HEK293 (cell line): Measurements from ENCODE around the gene TADA2B.

ENCODE experiments used
- KLF1 ChIP-seq: fragments of 450-650 bp; formaldehyde crosslinking; IDR thresholded peaks from 2 replicates; pipeline ENCODE4 v1.5.1; 2016; ENCODE audit warnings: missing biosample characterization, missing genetic modification characterization
- REST ChIP-seq: fragments of 450-650 bp; formaldehyde crosslinking; IDR thresholded peaks from 2 replicates; pipeline ENCODE4 v1.5.1; 2016; ENCODE audit warnings: missing biosample characterization, missing genetic modification characterization
- SALL2 ChIP-seq: fragments of 450-650 bp; formaldehyde crosslinking; IDR thresholded peaks from 2 replicates; pipeline ENCODE4 v1.5.0; 2017; ENCODE audit warnings: missing biosample characterization, mild to moderate bottlenecking, missing genetic modification characterization, borderline replicate concordance
- TRIM28 ChIP-seq: IDR thresholded peaks from 2 replicates; pipeline ENCODE4 v1.6.1; 2011; ENCODE audit warnings: low read length, control low read depth, borderline replicate concordance
- ZNF214 ChIP-seq: fragments of 450-650 bp; formaldehyde crosslinking; IDR thresholded peaks from 2 replicates; pipeline ENCODE4 v1.5.1; 2017; ENCODE audit warnings: missing biosample characterization, mild to moderate bottlenecking, missing genetic modification characterization, borderline replicate concordance
- ZNF292 ChIP-seq: fragments of 450-650 bp; formaldehyde crosslinking; IDR thresholded peaks from 2 replicates; pipeline ENCODE4 v1.5.1; 2016; ENCODE audit warnings: low read depth, missing biosample characterization, missing genetic modification characterization, borderline replicate concordance
- ZNF398 ChIP-seq: fragments of 450-650 bp; formaldehyde crosslinking; IDR thresholded peaks from 2 replicates; pipeline ENCODE4 v1.5.1; 2017; ENCODE audit warnings: missing biosample characterization, missing genetic modification characterization
- TF ChIP-seq, protein P1 (sequence below): fragments of 450-650 bp; formaldehyde crosslinking; IDR thresholded peaks from 2 replicates; pipeline ENCODE4 v1.5.1; 2016; ENCODE audit warnings: missing biosample characterization, missing genetic modification characterization
- TF ChIP-seq, protein P2 (sequence below): fragments of 450-650 bp; formaldehyde crosslinking; IDR thresholded peaks from 2 replicates; pipeline ENCODE4 v1.5.1; 2016; ENCODE audit warnings: missing biosample characterization, missing genetic modification characterization

- TF ChIP-seq REST (tag by site-specific recombination) (no peak), TRIM28 (no peak), KLF1 (no peak), ZNF398 (tag by site-specific recombination) (no peak), ZNF214 (tag by site-specific recombination) (no peak), ZNF292 (tag by site-specific recombination) (no peak), SALL2 (tag by site-specific recombination) (no peak)
- TF ChIP-seq, protein P1, sequence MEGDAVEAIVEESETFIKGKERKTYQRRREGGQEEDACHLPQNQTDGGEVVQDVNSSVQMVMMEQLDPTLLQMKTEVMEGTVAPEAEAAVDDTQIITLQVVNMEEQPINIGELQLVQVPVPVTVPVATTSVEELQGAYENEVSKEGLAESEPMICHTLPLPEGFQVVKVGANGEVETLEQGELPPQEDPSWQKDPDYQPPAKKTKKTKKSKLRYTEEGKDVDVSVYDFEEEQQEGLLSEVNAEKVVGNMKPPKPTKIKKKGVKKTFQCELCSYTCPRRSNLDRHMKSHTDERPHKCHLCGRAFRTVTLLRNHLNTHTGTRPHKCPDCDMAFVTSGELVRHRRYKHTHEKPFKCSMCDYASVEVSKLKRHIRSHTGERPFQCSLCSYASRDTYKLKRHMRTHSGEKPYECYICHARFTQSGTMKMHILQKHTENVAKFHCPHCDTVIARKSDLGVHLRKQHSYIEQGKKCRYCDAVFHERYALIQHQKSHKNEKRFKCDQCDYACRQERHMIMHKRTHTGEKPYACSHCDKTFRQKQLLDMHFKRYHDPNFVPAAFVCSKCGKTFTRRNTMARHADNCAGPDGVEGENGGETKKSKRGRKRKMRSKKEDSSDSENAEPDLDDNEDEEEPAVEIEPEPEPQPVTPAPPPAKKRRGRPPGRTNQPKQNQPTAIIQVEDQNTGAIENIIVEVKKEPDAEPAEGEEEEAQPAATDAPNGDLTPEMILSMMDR (tag by site-specific recombination): no peak
- TF ChIP-seq, protein P2, sequence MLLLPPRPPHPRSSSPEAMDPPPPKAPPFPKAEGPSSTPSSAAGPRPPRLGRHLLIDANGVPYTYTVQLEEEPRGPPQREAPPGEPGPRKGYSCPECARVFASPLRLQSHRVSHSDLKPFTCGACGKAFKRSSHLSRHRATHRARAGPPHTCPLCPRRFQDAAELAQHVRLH (tag by site-specific recombination): no peak
Measured at GRCh38 chr4:7104366-7105031, 61.3 kb downstream of the TADA2B start.
